ENCODE data around the gene SLC24A4.
A peak's percentile ranks its signal among the peaks of the same experiment; 100 is the strongest.

SLC24A4 gene

DNA sequence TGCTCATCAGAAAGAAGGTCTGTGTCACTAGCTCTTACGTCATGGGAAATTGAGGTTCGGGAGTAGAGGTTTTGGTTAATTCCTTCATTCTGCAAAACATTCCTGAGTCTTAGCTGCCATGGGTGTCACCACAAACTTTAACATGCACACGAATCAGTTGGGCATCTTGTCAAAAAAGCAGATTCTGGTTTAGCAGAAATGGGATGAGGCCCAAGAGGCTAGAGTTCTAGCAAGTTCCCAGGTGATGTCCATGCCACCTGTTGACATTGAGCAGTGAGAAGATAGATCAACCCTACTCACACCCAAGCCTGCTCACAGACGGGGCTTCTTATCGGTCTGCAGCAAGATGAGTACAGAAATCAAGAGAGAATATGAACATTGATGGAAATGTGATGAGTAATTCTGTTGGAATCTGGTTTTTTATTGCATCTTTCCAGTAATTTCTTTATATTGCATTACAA, 179.0 kb downstream of the SLC24A4 start:
- no peak for DNase-seq (ENCODE audit: low read depth)

DNA sequence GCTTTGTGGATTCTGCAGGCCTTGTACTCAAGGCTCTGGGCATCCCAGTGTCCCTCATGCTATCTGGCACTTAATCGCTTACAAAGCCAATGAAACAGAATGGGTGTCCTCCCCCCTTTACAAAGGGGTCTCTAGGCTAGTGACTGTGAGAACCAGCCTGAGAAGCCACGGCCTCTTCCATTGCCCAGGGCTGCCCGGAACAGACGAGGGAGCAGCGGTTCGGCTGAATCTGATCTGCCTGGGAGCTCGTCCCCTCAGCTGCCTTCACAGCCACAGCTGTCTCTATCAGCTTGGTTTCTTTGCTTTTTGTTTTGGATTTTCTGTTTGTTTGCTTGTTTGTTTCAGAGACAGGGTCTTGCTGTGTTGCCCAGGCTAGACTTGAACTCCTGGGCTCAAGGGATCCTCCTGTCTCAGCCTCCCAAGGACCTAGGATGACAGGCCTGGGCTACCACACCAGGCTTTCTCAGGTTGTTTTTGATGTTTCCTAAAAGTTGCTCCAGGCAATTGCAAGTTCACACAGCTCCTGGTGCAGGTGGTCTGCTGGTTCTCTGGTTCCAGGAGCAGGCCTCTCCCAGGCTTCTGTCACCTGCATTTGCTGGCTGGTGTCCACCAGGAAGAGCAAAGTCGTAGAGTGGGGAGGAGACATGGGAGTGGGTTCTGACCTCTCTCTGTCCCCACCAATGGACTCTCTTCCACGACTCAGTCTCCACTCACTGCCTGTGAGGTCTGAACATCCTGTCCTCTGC, 179.7 kb downstream of the SLC24A4 start:
- no peak for DNase-seq (ENCODE audit: low read depth)

- no peak for DNase-seq (ENCODE audit: low read depth)
Observed at GRCh38 chr14:92503756-92504491, 181.0 kb downstream of the SLC24A4 start.

DNA sequence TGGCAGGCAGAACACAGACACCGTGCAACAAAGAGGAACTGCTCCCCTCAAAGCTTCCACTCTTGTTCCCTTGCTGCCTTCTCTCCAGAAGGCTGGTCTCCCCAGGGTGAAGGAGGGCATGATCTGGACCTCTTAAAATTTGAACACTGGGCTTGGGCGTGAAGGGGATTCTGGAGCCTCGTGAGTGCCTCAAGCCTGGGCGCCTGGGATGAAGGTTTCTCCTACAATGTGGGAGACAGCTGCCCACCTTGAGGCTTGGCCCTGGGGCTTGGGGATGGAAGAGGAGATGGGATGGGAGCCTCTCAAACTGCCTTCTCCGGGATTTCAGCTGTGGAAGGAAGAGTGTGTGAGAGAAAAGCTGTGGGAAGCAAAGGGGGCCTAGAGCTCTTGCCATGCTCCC, 182.9 kb downstream of the SLC24A4 start:
- no peak for DNase-seq (ENCODE audit: low read depth)

GRCh38 chr14:92506231-92506630, 183.3 kb downstream of the SLC24A4 start:
- DNase-seq (ENCODE audit: low read depth) = no peak

DNA sequence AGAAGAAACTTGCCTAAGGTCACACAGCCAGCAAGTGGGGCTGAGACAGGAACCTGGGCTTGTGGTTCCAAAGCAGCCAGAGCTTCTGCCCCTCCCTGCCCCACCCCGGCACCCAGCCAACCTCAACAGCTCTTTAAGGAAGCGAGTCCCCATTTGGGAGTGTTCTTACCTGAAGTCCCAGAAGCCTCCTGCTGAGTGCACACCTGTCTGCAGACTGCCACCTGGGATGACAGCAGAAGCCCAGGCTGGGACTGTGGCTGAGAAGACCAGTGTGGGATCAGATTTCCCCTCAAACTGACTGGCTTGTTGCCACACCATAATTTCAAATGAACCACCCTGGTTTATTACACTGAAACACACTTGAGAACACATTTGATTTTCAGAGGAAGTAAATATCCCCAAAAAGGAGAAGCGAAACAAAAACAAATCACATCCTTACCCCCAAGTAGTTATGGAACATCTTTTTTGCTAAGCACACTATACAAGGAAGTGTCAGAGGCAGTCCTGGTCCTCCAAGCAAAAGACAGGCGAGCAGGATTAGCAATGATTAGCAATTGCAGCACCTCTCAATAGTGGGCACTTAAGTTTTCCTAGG, 184.3 kb downstream of the SLC24A4 start:
- DNase-seq (ENCODE audit: low read depth) = no peak

- no peak for DNase-seq (ENCODE audit: low read depth)
Observed at GRCh38 chr14:92510972-92511371, 188.0 kb downstream of the SLC24A4 start.

- no peak for DNase-seq (ENCODE audit: low read depth)
Observed at GRCh38 chr14:92511453-92512238, 188.7 kb downstream of the SLC24A4 start.

DNA sequence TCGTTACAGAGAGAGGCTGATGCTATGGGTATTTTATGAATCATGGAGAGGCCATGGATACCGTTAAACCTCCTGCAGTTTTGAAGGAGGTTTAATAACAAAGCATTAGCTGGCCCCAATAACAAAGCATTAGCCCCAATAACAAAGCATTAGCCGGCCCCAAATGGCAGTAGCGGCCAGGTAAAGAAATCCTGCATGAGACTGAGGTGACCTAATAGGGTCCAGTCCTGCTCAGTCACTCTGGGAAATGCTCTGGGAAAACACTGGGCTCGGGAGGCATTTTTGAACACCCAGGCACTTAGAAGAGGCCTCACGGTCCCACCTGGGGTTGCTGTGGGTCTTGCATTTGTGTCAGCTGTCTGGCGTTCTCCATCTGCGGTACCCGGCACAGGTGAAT, 189.8 kb downstream of the SLC24A4 start:
- DNase-seq (ENCODE audit: low read depth) = no peak

- peak; percentile 36 for DNase-seq (ENCODE audit: low read depth)
Observed at GRCh38 chr14:92513204-92513965, 190.4 kb downstream of the SLC24A4 start, which contains the start of gene RIN3. TSS of gene RIN3 (plus strand) at chr14:92513781. CDS start at chr14:92513933, 152 bp downstream.

DNA sequence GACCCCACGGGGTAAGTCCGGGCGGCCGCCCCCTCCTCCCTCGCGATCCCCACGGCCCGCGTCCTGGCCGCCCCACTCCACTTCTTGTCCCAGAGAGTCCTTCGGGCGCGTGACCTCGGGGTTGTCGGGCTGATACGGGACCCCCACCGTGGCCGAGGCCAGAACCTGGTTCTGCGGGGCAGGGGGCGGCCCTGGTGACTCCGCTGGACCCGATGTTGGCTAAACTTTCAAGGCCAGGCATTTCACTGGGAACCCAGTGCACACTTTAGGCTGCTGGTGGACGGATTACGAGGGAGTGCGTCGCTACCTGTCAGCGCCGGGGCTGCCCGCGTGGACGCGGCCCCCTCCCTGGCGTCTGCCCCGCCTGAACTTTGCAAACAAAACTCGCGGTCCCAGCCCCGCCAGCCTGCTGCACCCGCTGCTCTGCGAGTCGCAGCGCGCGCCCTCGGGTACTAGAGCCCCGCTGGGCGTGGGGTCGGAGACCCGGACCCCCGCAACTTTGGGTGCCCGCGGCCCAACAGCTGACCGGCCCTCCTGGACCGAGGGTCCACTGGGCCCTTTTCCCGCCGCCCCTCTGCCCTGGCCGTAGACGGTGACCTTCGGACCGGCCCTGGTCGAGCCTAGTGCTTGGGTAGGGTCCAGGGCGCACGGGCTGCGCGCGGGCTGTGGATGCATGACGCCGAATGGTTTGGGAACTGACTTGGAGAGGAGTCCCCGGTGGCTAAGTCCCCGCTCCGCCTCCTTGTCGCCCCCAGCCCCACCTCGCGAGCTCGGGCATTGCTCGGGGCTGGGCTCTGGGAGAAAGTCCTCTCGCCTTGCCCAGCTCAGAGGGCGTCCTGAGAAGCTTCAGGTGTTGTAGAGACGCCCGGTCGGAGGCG, 191.2 kb downstream of the SLC24A4 start:
- DNase-seq (ENCODE audit: low read depth) = no peak

DNA sequence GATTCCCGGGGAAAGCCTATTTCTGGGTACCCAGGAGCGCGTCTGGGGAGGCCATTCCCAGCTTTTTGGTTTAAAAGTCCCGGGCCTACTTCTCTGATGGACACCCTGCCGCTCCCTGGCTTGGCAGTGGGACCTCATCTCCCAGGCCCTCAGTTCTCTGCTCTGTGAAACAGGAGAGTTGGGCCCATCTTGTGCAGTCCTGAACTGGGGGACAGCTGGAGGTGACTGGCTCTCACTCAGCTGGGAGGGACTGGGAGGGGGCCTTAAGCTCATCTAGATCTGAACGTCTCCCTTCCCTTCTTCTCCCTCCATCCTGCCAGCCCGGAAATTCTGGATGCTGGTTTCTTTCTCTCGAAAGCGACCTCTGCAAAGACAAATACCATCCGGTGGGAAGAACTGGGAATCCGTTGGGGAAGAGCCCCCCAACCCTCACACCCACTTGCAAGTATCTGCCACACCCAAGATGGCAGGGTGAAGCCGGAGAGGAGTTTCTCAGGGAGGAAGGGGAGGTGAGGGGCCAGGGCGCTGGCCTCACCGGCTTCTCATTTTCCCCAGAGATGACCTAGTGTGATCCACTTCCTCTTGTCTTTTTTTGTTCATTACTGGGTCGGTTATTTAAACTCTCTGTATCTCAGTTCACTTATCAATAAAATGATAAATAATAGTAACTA, 192.0 kb downstream of the SLC24A4 start:
- no peak for DNase-seq (ENCODE audit: low read depth)

GRCh38 chr14:92515546-92516343, 192.8 kb downstream of the SLC24A4 start:
- no peak for DNase-seq (ENCODE audit: low read depth)

GRCh38 chr14:92516344-92516965, 193.5 kb downstream of the SLC24A4 start:
- no peak for DNase-seq (ENCODE audit: low read depth)

- DNase-seq (ENCODE audit: low read depth) = no peak
Observed at GRCh38 chr14:92516966-92517506, 194.1 kb downstream of the SLC24A4 start.

DNA sequence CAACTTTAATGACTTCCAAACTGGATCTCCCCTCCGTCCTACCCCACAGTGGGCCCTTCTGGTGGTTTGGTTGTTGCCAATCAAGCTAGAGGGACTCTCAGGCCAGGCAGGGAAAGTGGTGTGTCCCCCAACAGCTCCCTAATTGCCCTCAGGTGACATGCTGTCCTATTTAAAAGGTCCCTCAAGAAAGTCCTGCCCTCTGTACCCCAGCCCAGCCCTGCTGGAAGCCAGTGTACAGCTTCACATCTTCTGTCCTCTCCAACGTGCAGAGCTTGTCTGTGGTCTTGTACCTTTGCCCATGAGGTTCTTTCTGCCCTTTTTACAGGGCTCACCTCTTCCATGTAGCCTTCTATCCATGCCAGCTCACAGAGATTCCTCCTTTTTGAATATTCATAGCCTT, 194.8 kb downstream of the SLC24A4 start:
- DNase-seq (ENCODE audit: low read depth) = no peak

DNA sequence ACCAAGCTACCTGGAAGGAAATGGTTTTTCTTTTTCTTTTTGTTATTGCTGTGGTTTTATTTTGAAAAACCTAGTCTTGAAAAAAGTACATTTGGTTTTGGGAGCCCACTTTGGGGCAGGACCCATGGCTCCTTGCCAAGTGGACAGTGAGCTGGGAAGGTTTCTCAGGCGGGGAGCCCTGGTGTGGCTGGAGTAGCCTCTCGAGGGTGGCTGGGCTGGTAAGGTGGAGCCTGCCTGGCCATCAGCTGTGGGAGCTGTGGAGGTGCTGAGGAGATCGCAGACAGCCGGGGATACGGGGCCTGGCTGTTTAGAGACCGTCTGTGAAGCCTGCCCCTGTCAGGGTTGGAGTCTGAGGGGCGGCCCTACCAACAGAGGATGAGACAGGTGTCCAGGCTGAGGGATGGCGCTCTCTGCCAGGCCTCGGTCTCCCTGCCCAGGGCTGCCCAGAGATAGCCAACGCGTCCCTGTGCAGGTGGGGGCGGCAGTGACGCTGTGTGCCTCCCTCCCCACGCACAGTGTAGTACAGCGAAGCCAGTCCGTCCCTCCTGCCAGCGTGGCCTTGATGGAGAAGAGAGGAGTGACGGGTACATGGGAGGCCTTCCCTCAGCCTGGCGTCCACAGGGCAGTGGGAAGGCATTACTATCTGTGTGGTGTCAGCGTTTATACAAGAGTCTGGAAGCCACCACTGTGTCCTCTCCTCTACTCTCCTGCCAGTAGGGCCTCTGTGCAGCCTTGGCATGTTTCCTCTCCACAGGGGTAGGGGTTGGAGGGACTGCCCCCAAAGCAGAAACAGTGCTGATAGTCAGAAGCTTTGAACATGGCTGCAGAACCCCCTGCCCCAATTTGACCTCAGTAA, 196.5 kb downstream of the SLC24A4 start:
- no peak for DNase-seq (ENCODE audit: low read depth)
